Activated naive CD4-positive, alpha-beta T cell (primary cell): ENCODE data around the gene CCNG1.
"Not testable (repeated sequence)": the region's sequence is repeated elsewhere in the genome, so short reads cannot be mapped to it uniquely, and the experiment has no call there.

ENCODE experiments used
- DNase-seq, 4 experiments: peaks; one replicate each; lab custom pipeline; 2025; lab: John Stamatoyannopoulos, UW

CCNG1 gene, protein sequence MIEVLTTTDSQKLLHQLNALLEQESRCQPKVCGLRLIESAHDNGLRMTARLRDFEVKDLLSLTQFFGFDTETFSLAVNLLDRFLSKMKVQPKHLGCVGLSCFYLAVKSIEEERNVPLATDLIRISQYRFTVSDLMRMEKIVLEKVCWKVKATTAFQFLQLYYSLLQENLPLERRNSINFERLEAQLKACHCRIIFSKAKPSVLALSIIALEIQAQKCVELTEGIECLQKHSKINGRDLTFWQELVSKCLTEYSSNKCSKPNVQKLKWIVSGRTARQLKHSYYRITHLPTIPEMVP

DNA sequence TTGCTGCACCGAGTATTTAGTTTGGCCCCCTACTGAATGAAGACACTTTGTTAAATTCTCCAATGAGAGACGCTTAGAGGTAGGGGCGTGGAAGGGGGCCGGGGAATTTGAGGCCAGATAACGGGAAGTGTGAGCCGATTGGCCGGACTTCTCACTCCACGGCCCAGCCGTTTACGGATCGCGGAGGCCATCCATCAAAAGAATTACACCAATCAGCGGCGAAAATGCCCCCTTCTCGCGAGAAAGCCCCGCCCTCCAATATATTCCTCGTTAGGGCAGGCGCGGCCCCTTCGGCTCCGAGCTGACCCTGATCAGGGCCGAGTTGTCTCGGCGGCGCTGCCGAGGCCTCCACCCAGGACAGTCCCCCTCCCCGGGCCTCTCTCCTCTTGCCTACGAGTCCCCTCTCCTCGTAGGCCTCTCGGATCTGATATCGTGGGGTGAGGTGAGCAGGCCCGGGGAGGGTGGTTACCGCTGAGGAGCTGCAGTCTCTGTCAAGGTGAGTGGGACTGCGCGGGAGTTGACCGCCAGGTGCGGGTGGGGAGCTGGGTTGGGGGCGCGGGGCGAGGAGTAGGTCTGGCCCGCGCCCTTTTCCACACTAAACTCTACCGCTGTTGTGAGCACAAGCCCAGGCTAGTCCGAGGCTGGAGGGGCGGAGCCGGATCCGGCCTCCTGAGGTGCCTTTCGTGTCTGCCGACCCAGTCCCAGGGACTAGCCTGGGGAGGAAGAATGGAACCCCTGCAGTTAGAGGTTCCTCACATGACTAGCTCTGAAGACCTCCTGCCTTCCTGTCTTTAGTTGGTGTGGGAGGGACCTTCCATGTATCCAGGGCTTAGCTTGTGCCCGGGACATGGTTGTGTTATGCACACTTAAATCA lies at the start of gene CCNG1:
CCNG1 (plus strand) TSS at position 287 of the 874 bp plus-strand sequence. CDS start 1,662 bp downstream, outside the sequence.
- DNase-seq: peak; percentile 48 to 75 (median 68)

DNA sequence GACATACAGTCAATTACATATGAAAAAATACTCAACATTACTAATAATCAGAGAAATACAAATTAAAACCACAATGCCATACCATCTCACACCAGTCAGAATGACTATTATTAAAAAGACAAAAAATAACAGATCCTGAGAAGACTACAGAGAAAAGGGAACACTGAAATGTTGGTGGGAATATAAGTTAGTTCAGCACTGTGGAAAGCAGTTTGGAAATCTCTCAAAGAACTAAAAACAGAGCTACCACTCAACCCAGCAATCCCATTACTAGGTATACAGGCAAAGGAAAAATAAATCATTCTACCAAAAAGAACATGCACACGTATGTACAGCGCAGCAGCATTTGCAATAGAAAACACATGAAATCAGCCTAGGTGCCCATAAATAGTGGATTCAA lies 41.6 kb upstream of the CCNG1 start:
- no peak for DNase-seq

GRCh38 chr5:163396818-163397340 lies 40.5 kb upstream of the CCNG1 start:
- not testable (repeated sequence) for DNase-seq

- no peak for DNase-seq
Measured at GRCh38 chr5:163397354-163397753, 40.0 kb upstream of the CCNG1 start.

- DNase-seq: no peak
Measured at GRCh38 chr5:163399923-163400322, 37.5 kb upstream of the CCNG1 start.

DNA sequence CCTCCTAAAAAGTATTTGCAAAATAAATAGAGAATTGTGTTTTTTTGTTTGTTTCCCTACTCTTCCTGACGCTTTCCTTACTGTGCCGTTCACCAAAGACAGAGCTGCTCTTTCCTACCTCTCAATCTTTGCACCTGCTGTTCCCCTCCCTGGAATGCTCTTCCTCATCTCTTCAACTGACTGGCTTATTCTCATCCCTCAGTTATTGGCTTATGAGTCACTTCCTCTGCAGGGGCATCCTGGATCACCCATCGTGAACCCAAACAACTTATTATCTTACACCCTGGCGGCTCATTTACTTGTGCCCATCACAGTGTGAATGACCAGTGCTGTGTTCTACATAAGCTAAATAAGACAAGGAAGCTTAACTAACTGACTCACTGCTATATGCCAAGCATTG lies 36.1 kb upstream of the CCNG1 start:
- no peak for DNase-seq

GRCh38 chr5:163402007-163402406 lies 35.4 kb upstream of the CCNG1 start:
- no peak for DNase-seq

- DNase-seq: no peak
Measured at GRCh38 chr5:163404364-163405173, 32.8 kb upstream of the CCNG1 start.

GRCh38 chr5:163407034-163407655 lies 30.2 kb upstream of the CCNG1 start:
- DNase-seq: no peak

GRCh38 chr5:163408311-163408923 lies 29.0 kb upstream of the CCNG1 start:
- DNase-seq: peak; percentile 2 to 53 (median 12)

GRCh38 chr5:163409384-163409783 lies 28.0 kb upstream of the CCNG1 start:
- DNase-seq: no peak

GRCh38 chr5:163410505-163410904 lies 26.9 kb upstream of the CCNG1 start:
- no peak for DNase-seq

- not testable (repeated sequence) for DNase-seq
Measured at GRCh38 chr5:163415673-163416072, 21.7 kb upstream of the CCNG1 start.

DNA sequence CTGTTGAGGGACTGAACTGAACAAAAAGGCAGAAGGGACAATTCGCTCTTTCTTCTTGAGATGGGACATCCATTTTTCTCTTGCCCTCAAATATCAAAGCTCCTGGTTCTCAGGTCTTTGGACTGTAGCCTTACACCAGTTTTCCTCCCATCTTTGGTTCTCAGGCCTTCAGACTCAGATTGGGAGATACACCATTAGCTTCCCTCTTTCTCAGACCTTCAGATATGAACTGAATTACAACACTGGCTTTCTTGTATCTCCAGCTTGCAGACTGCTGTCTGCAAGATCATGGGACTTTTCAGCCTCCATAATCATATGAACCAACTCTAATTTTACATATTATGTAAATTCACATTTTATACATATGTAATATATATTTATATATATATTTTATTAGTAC lies 12.6 kb upstream of the CCNG1 start:
- no peak for DNase-seq

- DNase-seq: not testable (repeated sequence)
Measured at GRCh38 chr5:163426128-163426527, 11.3 kb upstream of the CCNG1 start.

- DNase-seq: no peak
Measured at GRCh38 chr5:163432544-163432943, 4.9 kb upstream of the CCNG1 start.

DNA sequence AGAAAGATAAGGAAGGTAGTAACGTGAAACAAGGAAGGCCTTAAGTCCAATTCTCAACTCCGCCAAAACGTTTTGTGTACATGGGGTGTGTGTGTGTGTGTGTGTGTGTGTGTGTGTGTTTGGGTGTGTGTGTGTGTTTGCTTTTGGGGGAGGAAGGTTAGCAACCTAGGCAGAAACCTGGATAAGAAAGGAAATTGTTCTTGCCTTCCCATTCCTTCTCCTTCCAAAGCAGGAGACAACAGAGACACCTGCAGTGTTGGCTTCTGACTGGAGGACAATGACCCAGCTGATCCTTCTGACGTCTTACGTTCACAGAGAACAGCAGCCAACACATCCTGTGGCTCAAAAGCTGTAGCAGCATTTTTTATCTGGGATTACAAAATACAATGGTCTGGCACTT lies 4.1 kb upstream of the CCNG1 start:
- DNase-seq: no peak

DNA sequence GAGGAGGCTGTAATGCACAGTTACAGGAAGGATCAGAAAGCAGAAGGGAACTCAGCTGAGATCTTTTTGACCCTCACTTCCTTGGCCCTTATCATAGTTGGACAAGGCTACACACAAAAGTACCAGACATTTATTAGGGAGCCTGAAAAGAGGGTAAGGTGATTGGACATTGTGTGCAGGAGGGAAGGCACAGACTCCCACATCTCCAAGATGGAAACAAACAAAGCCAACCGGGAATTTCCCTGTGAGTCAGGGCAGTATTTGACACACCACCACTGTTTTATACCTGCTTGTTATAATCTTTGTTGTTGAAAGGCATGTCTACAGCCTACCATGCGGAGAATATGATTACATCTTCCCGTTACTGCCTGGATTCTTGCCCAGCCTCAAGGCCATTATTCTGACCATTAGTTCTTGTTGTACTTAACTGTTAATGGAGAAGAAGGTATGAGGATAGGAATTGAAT lies 3.0 kb upstream of the CCNG1 start:
- no peak for DNase-seq

- DNase-seq: no peak
Measured at GRCh38 chr5:163436515-163436914, 880 bp upstream of the CCNG1 start.

GRCh38 chr5:163437011-163437308 lies 435 bp upstream of the CCNG1 start:
- DNase-seq: no peak

DNA sequence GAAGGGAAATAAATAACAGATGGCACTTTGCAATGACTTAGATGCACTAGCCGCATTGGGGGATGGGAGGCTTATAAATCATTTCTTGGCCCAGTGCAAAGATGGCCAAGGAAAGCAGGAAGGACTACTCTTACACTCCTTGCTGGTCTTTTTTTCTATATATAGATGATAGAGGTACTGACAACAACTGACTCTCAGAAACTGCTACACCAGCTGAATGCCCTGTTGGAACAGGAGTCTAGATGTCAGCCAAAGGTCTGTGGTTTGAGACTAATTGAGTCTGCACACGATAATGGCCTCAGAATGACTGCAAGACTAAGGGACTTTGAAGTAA lies 1.7 kb downstream of the CCNG1 start:
- no peak for DNase-seq
